ENCODE measurements around the gene MRPL22. TPM values are rescaled to one million over a fixed set of nuclear protein-coding genes. Genes with fewer than 3 reads are reported as not detected.
"Not testable (repeated sequence)": the region's sequence is repeated elsewhere in the genome, so short reads cannot be mapped to it uniquely, and the experiment has no call there.

MRPL22 gene
- total and polyA plus RNA-seq, 3 experiments from 2014 or later: 87.2 to 90.2 (median 88.5) TPM

GRCh38 chr5:154934881-154935280, 6.0 kb upstream of the MRPL22 start:
- Mint-ChIP-seq H3K27ac (peak overlapping the region in 1 of 8 donors; percentile 64), H3K27me3 (no peaks in the 10 kb centered on the region), H3K9me3 (no peaks in the 10 kb centered on the region), H3K4me3 (no peak overlapping the region), H3K4me1 (peaks cover 30 to 45% (median 38%) of the 10 kb centered on the region in 3 donors), H3K36me3 (peaks cover 3 to 41% (median 16%) of the 10 kb centered on the region in 3 donors)
- H3K27ac ChIP-seq (ENCODE audit: low read depth, low read length): no peak overlapping the region
- H3K4me3 ChIP-seq (ENCODE audit: low read length): no peak overlapping the region
- no peaks in the 10 kb centered on the region for H3K9me3 ChIP-seq (ENCODE audit: low read length)
- ChIA-PET CTCF (no interaction called here), POLR2A (no interaction called here)
- no peaks in the 10 kb centered on the region for H3K27me3 ChIP-seq (ENCODE audit: insufficient read depth, low read length, poor library complexity, severe bottlenecking)
- H3K4me1 ChIP-seq (ENCODE audit: insufficient read depth, low read length): peaks cover 13% of the 10 kb centered on the region
- peaks cover 13% of the 10 kb centered on the region for H3K36me3 ChIP-seq (ENCODE audit: insufficient read depth, low read length)
- no peak for DNase-seq

DNA sequence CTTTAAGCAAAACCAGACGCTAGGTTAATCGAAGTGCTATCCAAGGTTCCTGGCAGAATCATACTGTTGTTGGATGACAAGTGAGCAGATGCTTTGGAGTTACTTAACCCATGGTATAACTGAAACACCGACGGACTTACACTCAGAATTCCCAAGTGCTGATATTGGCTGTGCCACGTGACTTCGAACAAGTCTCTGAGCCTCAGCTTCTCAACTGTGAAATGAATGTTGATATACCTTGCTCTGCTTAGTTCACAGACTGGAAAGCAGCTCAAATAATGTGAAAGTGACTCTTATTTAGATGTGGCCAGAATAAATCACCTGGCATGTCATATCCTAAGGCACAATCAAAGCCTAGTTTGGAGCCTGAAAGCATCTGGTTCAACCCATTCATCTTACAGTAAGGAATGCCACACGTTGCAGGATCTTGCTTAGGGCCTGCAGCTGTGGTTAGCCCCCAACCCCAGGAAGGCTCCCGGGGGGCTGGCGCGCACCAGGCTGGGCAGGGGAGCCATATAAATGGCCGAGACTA, 3.6 kb upstream of the MRPL22 start:
- H3K4me3 ChIP-seq (ENCODE audit: low read length): peak overlapping the region; percentile 88
- Mint-ChIP-seq H3K36me3 (peaks cover 3 to 29% (median 9%) of the 10 kb centered on the region in 3 donors), H3K4me3 (peak overlapping the region; percentile 89 to 94 (median 91)), H3K27me3 (peaks cover 0 to 3% of the 10 kb centered on the region in 2 donors), H3K4me1 (peaks cover 44 to 65% (median 59%) of the 10 kb centered on the region in 3 donors), H3K27ac (peak overlapping the region in 6 of 8 donors; percentile 32 to 91 (median 64)), H3K9me3 (peaks cover 0 to 1% (median 0%) of the 10 kb centered on the region in 5 donors)
- H3K27me3 ChIP-seq (ENCODE audit: insufficient read depth, low read length, poor library complexity, severe bottlenecking): no peaks in the 10 kb centered on the region
- ChIA-PET POLR2A (no interaction called here), CTCF (interaction anchor here (1.4 kb wide), 1 partner anchor 287 kb away, joined by 4 read pairs; no protein-coding TSS in a partner anchor)
- peaks cover 4% of the 10 kb centered on the region for H3K36me3 ChIP-seq (ENCODE audit: insufficient read depth, low read length)
- H3K27ac ChIP-seq (ENCODE audit: low read depth, low read length): peak overlapping the region; percentile 41
- no peak for DNase-seq
- peaks cover 25% of the 10 kb centered on the region for H3K4me1 ChIP-seq (ENCODE audit: insufficient read depth, low read length)
- H3K9me3 ChIP-seq (ENCODE audit: low read length): no peaks in the 10 kb centered on the region

- peak within 1 kb of the TSS; percentile 41 to 97 (median 89) for H3K27ac Mint-ChIP-seq
- CTCF ChIA-PET: interaction anchor here (0.9 to 1.4 kb wide), 2 partner anchors 10 to 288 kb away, joined by 3 to 4 read pairs; no protein-coding TSS in a partner anchor
- H3K9me3 Mint-ChIP-seq: peaks cover 0 to 1% (median 0%) of the 10 kb centered on the region in 5 donors
- peak; percentile 75 to 87 (median 80) for DNase-seq
- peak within 1 kb of the TSS; percentile 88 for H3K4me3 ChIP-seq (ENCODE audit: low read length)
- H3K36me3 Mint-ChIP-seq: peaks cover 3 to 27% (median 9%) of the 10 kb centered on the region in 3 donors
- peak within 1 kb of the TSS; percentile 41 for H3K27ac ChIP-seq (ENCODE audit: low read depth, low read length)
- H3K27me3 ChIP-seq (ENCODE audit: insufficient read depth, low read length, poor library complexity, severe bottlenecking): no peaks in the 10 kb centered on the region
- no peaks in the 10 kb centered on the region for H3K9me3 ChIP-seq (ENCODE audit: low read length)
- POLR2A ChIA-PET: interaction anchor here (0.6 kb wide), 1 partner anchor 287 kb away, joined by 5 read pairs; no protein-coding TSS in a partner anchor
- peaks cover 0 to 3% of the 10 kb centered on the region in 2 donors for H3K27me3 Mint-ChIP-seq
- peak within 1 kb of the TSS; percentile 90 to 98 (median 94) for H3K4me3 Mint-ChIP-seq
- H3K36me3 ChIP-seq (ENCODE audit: insufficient read depth, low read length): peaks cover 3% of the 10 kb centered on the region
- H3K4me1 ChIP-seq (ENCODE audit: insufficient read depth, low read length): peaks cover 32% of the 10 kb centered on the region
- H3K4me1 Mint-ChIP-seq: peaks cover 49 to 72% (median 66%) of the 10 kb centered on the region in 3 donors
Observed at GRCh38 chr5:154937718-154938466, 3.0 kb upstream of the MRPL22 start, which contains the start of gene GEMIN5. TSS of gene GEMIN5 (minus strand) at chr5:154938211. CDS start at chr5:154938133, 78 bp downstream.

DNA sequence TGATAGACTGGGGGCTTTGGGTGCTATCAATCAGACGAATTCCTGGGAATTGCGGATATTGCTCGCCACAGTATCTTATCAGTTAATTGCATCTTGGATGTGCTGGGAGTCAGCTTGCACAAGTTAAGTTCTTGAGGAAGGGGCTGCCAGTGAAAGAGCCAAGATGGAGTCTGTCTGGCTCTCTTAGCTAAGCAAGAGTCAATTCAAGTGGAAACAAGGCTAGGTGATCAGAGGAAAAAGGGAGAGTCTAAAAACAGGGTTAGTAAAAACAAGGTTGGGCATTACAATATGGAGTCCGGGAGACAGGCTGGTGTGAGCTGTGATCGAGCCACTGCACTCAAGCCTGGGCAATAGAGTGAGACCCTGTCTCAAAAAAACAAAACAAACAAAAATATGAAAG, 1.5 kb upstream of the MRPL22 start:
- H3K27me3 ChIP-seq (ENCODE audit: insufficient read depth, low read length, poor library complexity, severe bottlenecking); DNase-seq; POLR2A ChIA-PET; H3K36me3 ChIP-seq (ENCODE audit: insufficient read depth, low read length); H3K9me3 Mint-ChIP-seq; CTCF ChIA-PET; H3K27ac ChIP-seq (ENCODE audit: low read depth, low read length); H3K9me3 ChIP-seq (ENCODE audit: low read length); H3K4me3 ChIP-seq (ENCODE audit: low read length); H3K27me3 Mint-ChIP-seq: not testable (repeated sequence)
- Mint-ChIP-seq H3K4me1 (peaks cover 49 to 72% (median 70%) of the 10 kb centered on the region in 3 donors), H3K4me3 (peak overlapping the region; percentile 34 to 98 (median 66)), H3K36me3 (peaks cover 0 to 30% (median 6%) of the 10 kb centered on the region in 3 donors), H3K27ac (peak overlapping the region in 6 of 8 donors; percentile 4 to 99 (median 66))
- peaks cover 35% of the 10 kb centered on the region for H3K4me1 ChIP-seq (ENCODE audit: insufficient read depth, low read length)

GRCh38 chr5:154940375-154940771, 500 bp upstream of the MRPL22 start:
- Mint-ChIP-seq H3K27me3 (peaks cover 0 to 3% of the 10 kb centered on the region in 2 donors), H3K4me3 (peak overlapping the region; percentile 95 to 100 (median 99)), H3K27ac (peak overlapping the region; percentile 95 to 99 (median 98)), H3K36me3 (peaks cover 0 to 20% (median 0%) of the 10 kb centered on the region in 3 donors), H3K9me3 (peaks cover 0 to 1% (median 0%) of the 10 kb centered on the region in 5 donors), H3K4me1 (peaks cover 47 to 65% (median 63%) of the 10 kb centered on the region in 3 donors)
- ChIA-PET CTCF (no interaction called here), POLR2A (no interaction called here)
- Histone ChIP-seq H3K4me3 (ENCODE audit: low read length) (peak overlapping the region; percentile 92), H3K36me3 (ENCODE audit: insufficient read depth, low read length) (no peaks in the 10 kb centered on the region), H3K9me3 (ENCODE audit: low read length) (no peaks in the 10 kb centered on the region), H3K4me1 (ENCODE audit: insufficient read depth, low read length) (peaks cover 36% of the 10 kb centered on the region), H3K27me3 (ENCODE audit: insufficient read depth, low read length, poor library complexity, severe bottlenecking) (no peaks in the 10 kb centered on the region), H3K27ac (ENCODE audit: low read depth, low read length) (peak overlapping the region; percentile 74)
- DNase-seq: no peak

- H3K9me3 ChIP-seq (ENCODE audit: low read length): no peaks in the 10 kb centered on the region
- Mint-ChIP-seq H3K36me3 (peaks cover 0 to 24% (median 2%) of the 10 kb centered on the region in 3 donors), H3K4me3 (peak overlapping the region in 2 of 7 donors; percentile 48 to 83), H3K27me3 (peaks cover 0 to 3% of the 10 kb centered on the region in 2 donors), H3K9me3 (peaks cover 0 to 1% (median 0%) of the 10 kb centered on the region in 5 donors), H3K27ac (peak overlapping the region in 2 of 8 donors; percentile 40 to 70), H3K4me1 (peaks cover 38 to 61% (median 50%) of the 10 kb centered on the region in 3 donors)
- H3K4me1 ChIP-seq (ENCODE audit: insufficient read depth, low read length): peaks cover 25% of the 10 kb centered on the region
- no peak overlapping the region for H3K27ac ChIP-seq (ENCODE audit: low read depth, low read length)
- no peak overlapping the region for H3K4me3 ChIP-seq (ENCODE audit: low read length)
- peaks cover 8% of the 10 kb centered on the region for H3K36me3 ChIP-seq (ENCODE audit: insufficient read depth, low read length)
- ChIA-PET POLR2A (no interaction called here), CTCF (no interaction called here)
- DNase-seq: no peak
- H3K27me3 ChIP-seq (ENCODE audit: insufficient read depth, low read length, poor library complexity, severe bottlenecking): no peaks in the 10 kb centered on the region
Observed at GRCh38 chr5:154943527-154943926, 2.7 kb downstream of the MRPL22 start.

DNA sequence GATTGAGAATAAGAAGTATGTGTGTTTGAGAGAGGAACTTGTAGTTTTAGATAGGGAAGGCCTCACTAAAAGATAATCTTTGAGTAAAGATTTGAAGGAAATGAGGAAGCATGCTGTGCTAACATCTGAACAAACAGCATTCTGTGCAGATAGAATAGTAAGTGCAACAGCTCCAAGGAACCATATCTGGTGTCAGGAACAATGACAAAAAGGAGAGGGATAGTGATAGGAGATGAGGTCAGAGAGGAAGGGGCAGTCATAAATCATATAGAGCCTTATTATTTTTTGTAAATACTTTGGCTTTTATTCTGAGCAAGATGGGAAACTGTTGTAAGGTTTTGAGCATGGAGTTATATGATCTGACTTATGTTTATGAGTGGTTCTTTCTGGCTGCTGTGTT, 3.8 kb downstream of the MRPL22 start:
- peaks cover 0 to 3% of the 10 kb centered on the region in 2 donors for H3K27me3 Mint-ChIP-seq
- no peak overlapping the region for H3K4me3 Mint-ChIP-seq
- H3K9me3 ChIP-seq (ENCODE audit: low read length): no peaks in the 10 kb centered on the region
- H3K27ac ChIP-seq (ENCODE audit: low read depth, low read length): no peak overlapping the region
- peaks cover 8% of the 10 kb centered on the region for H3K36me3 ChIP-seq (ENCODE audit: insufficient read depth, low read length)
- ChIA-PET CTCF (no interaction called here), POLR2A (no interaction called here)
- no peak overlapping the region for H3K4me3 ChIP-seq (ENCODE audit: low read length)
- peaks cover 42 to 65% (median 55%) of the 10 kb centered on the region in 3 donors for H3K4me1 Mint-ChIP-seq
- peaks cover 0 to 33% (median 7%) of the 10 kb centered on the region in 3 donors for H3K36me3 Mint-ChIP-seq
- peaks cover 0 to 1% (median 0%) of the 10 kb centered on the region in 5 donors for H3K9me3 Mint-ChIP-seq
- no peak for DNase-seq
- H3K27ac Mint-ChIP-seq: no peak overlapping the region
- peaks cover 25% of the 10 kb centered on the region for H3K4me1 ChIP-seq (ENCODE audit: insufficient read depth, low read length)
- H3K27me3 ChIP-seq (ENCODE audit: insufficient read depth, low read length, poor library complexity, severe bottlenecking): no peaks in the 10 kb centered on the region
